Measurements from ENCODE around the gene C6orf132.

- TF ChIP-seq CTCF (conservative IDR thresholded peaks at IDR 0.05; ENCODE audit: low read depth, low read length) (no peak), EZH2phosphoT487 (IDR thresholded peaks at IDR 0.05; ENCODE audit: borderline replicate concordance, low read length) (no peak)
Observed at GRCh38 chr6:42173101-42173500, 30.7 kb upstream of the C6orf132 start, which contains the start of gene GUCA1A.

Measured in PC-3 (cell line).